B cell (primary cell): Measurements from ENCODE around the gene PAK4.

Experiments used
- CTCF ChIP-seq: fragments of 200-600 bp; IDR thresholded peaks from one replicate; pipeline ENCODE4 v1.8.0; 2022; ENCODE audit warnings: antibody characterized with exemption, mild to moderate bottlenecking
- EZH2 ChIP-seq: IDR thresholded peaks from 2 replicates; pipeline ENCODE4 v1.6.1; 2012; ENCODE audit warnings: borderline replicate concordance, low read depth, mild to moderate bottlenecking, moderate library complexity, low read length; ENCODE audit not compliant: insufficient read depth, poor library complexity, severe bottlenecking

- TF ChIP-seq CTCF (no peak), EZH2 (no peak)
These were observed 13.2 kb upstream of the PAK4 start for GRCh38 chr19:39112338-39112890.
